Upper lobe of right lung (tissue), 1 donor: ENCODE data around the gene SNX13. TPM values are rescaled to one million over a fixed set of nuclear protein-coding genes. Genes with fewer than 3 reads are reported as not detected.
"Not testable (repeated sequence)": the region's sequence is repeated elsewhere in the genome, so short reads cannot be mapped to it uniquely, and the experiment has no call there.

Experiments
- ATAC-seq: fragments of 200-7000 bp; cut with Tn5 transposase; one replicate; pipeline ENCODE4 v1.9.1; 2020; ENCODE audit warnings: mild to moderate bottlenecking, moderate library complexity
- DNase-seq: peaks from one replicate; pipeline ENCODE4 v3.0.0-alpha.2; 2020
- H3K27ac ChIP-seq: fragments of 200-600 bp; one replicate; pipeline ENCODE4 v1.8.0; 2022
- H3K27me3 ChIP-seq: fragments of 200-600 bp; one replicate; pipeline ENCODE4 v1.8.0; 2022; ENCODE audit warnings: mild to moderate bottlenecking
- H3K36me3 ChIP-seq: fragments of 200-600 bp; one replicate; pipeline ENCODE4 v1.8.0; 2022
- H3K4me1 ChIP-seq: fragments of 200-600 bp; one replicate; pipeline ENCODE4 v1.8.0; 2022
- H3K4me3 ChIP-seq: fragments of 200-600 bp; one replicate; pipeline ENCODE4 v1.8.0; 2022; ENCODE audit warnings: mild to moderate bottlenecking
- H3K9me3 ChIP-seq: fragments of 200-600 bp; one replicate; pipeline ENCODE4 v1.8.0; 2022
- intact Hi-C: fragments of 100-400 bp; cut with DNase I; formaldehyde crosslinking; loops from one replicate; pipeline ENCODE4 v1.11.0; 2022
- total RNA-seq: library from RNA; stranded (reverse); fragmentation: NEBNext Ultra II Directional; extraction: Animal tissue kit (Norgen Biotek cat#: 25700); gene quantifications from one replicate; pipeline ENCODE4 v1.2.1, GENCODE V29; 2021
- TF ChIP-seq, protein P1 (sequence below): fragments of 200-600 bp; IDR thresholded peaks from one replicate; pipeline ENCODE4 v1.8.0; 2022; ENCODE audit warnings: antibody characterized with exemption
- donor health status: DM: no; HTN: yes; CAD: no; lungs with severe emphysema.

The SNX13 gene
- total RNA-seq, 1 donor from 2014 or later = 47.0 TPM

DNA sequence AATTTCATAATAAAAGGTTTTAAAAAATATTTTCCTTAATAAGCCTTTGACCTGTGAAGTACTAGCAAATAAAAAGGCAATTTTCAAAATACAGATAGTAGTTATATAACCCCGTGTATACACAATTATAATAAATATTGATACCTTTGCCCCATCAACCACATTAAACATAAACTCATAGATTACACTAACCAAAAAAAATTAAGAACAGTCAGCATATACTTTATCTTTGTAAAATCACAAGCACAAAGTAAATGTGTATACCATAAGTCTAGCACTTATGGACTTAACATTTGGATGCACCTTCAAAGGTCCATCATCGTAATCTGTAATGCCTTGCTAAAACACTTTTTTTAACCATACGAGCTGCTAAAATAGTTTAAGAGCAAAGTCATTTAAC lies 123.4 kb downstream of the SNX13 start:
- ATAC-seq (no peak), DNase-seq (no peak)
- Histone ChIP-seq H3K27ac (no peak overlapping the region), H3K36me3 (peaks cover 31% of the 10 kb centered on the region), H3K4me1 (no peaks in the 10 kb centered on the region), H3K4me3 (no peak overlapping the region), H3K27me3 (no peaks in the 10 kb centered on the region), H3K9me3 (no peaks in the 10 kb centered on the region)
- TF ChIP-seq, protein P1, sequence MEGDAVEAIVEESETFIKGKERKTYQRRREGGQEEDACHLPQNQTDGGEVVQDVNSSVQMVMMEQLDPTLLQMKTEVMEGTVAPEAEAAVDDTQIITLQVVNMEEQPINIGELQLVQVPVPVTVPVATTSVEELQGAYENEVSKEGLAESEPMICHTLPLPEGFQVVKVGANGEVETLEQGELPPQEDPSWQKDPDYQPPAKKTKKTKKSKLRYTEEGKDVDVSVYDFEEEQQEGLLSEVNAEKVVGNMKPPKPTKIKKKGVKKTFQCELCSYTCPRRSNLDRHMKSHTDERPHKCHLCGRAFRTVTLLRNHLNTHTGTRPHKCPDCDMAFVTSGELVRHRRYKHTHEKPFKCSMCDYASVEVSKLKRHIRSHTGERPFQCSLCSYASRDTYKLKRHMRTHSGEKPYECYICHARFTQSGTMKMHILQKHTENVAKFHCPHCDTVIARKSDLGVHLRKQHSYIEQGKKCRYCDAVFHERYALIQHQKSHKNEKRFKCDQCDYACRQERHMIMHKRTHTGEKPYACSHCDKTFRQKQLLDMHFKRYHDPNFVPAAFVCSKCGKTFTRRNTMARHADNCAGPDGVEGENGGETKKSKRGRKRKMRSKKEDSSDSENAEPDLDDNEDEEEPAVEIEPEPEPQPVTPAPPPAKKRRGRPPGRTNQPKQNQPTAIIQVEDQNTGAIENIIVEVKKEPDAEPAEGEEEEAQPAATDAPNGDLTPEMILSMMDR = no peak
- intact Hi-C loops = no loop called here

DNA sequence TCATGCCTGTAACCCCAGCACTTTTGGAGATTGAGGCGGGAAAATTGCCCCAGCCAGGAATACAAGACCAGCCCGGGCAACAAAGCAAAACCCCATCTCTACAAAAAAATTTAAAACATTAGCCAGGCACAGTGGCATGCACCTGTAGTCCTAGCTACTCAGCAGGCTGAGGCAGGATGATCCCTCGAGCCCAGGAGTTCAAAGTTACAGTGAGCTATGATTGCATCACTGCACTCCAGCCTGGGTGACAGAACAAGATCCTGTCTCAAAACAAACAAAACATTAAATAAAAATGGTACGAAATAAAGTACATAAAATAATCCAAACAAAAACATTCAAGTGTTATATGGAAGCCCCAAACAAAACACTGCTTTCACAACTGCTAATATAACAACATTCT lies 125.0 kb downstream of the SNX13 start:
- intact Hi-C loops = no loop called here
- TF ChIP-seq, protein P1 = no peak
- H3K27me3 ChIP-seq = no peaks in the 10 kb centered on the region
- no peak overlapping the region for H3K4me3 ChIP-seq
- ATAC-seq = no peak
- H3K4me1 ChIP-seq = no peaks in the 10 kb centered on the region
- H3K9me3 ChIP-seq = no peaks in the 10 kb centered on the region
- peaks cover 19% of the 10 kb centered on the region for H3K36me3 ChIP-seq
- H3K27ac ChIP-seq = no peak overlapping the region
- no peak for DNase-seq

DNA sequence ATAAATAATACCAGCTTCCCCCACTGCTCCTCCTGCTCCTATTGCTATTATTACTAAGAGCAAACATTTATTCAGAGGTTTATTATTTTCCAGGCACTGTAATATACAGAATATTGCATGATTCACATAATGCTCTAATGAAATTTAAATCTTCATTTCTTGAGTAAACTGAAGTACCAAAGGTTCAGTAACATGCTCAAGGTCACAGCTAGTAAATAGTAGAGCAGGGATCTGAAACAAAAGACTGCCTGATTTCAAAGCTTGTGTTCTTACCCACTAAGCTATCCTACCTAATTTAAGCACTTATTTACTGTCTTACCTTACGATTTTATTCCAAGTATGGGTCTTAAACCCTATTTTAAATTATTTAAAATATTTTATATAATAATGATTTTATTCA lies 126.2 kb downstream of the SNX13 start:
- H3K4me3 ChIP-seq = no peak overlapping the region
- no peak overlapping the region for H3K27ac ChIP-seq
- TF ChIP-seq, protein P1 = no peak
- ATAC-seq (no peak), DNase-seq (no peak)
- H3K9me3 ChIP-seq = no peaks in the 10 kb centered on the region
- H3K4me1 ChIP-seq = no peaks in the 10 kb centered on the region
- intact Hi-C loops = no loop called here
- H3K36me3 ChIP-seq = peaks cover 14% of the 10 kb centered on the region
- H3K27me3 ChIP-seq = no peaks in the 10 kb centered on the region

DNA sequence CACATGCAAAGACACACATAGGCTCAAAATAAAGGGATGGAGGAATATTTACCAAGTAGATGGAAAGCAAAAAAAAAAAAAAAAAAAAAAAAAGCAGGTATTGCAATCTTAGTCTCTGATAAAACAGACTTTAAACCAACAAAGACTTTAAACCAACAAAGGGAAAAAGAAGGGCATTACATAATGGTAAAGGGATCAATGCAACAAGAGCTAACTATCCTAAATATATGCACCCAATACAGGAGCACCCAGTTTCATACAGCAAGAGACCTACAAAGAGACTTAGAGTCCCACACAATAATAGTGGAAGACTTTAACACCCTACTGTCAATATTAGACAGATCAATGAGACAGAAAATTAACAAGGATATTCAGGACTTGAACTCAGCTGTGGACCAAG lies 131.1 kb downstream of the SNX13 start:
- H3K27me3 ChIP-seq, H3K9me3 ChIP-seq, H3K4me3 ChIP-seq, H3K4me1 ChIP-seq, ATAC-seq, intact Hi-C loops, H3K27ac ChIP-seq, DNase-seq: not testable (repeated sequence)
- peaks cover 14% of the 10 kb centered on the region for H3K36me3 ChIP-seq

DNA sequence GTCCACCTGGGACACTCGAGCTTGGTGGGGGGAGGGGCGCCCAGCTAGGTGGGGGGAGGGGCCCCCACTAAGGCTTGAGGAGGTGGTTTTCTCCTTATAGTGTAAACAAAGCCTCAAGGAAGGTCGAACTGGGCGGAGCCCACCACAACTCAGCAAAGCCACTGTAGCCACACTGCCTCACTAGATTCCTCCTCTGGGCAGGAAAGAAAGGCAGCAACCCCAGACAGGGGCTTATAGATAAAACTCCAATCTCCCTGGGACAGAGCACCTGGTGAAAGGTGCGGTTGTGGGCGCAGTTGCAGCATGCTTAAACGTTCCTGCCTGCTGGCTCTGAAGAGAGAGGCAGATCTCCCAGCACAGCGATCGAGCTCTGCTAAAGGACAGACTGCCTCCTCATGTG lies 133.1 kb downstream of the SNX13 start:
- intact Hi-C loops = no loop called here
- ATAC-seq (no peak), DNase-seq (no peak)
- Histone ChIP-seq H3K27me3 (no peaks in the 10 kb centered on the region), H3K9me3 (no peaks in the 10 kb centered on the region), H3K36me3 (peaks cover 21% of the 10 kb centered on the region), H3K4me3 (no peak overlapping the region), H3K4me1 (no peaks in the 10 kb centered on the region), H3K27ac (no peak overlapping the region)
- TF ChIP-seq, protein P1 = no peak

DNA sequence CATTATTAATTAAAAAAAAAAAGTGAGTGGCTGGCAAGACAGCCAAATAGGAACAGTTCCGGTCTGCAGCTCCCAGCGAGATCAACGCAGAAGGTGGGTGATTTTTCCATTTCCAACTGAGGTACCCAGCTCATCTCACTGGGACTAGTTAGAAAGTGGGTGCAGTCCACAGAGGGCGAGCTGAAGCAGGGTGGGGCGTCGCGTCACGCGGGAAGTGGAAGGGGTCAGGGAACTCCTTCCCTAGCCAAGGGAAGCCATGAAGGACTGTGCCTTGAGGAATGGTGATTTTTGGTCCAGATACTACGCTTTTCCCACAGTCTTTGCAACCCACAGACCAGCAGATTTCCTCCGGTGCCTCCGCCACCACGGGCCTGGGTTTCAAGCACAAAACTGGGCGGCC lies 133.7 kb downstream of the SNX13 start:
- ATAC-seq (no peak), DNase-seq (no peak)
- peaks cover 27% of the 10 kb centered on the region for H3K36me3 ChIP-seq
- TF ChIP-seq, protein P1 = no peak
- no peaks in the 10 kb centered on the region for H3K9me3 ChIP-seq
- no peaks in the 10 kb centered on the region for H3K4me1 ChIP-seq
- H3K27ac ChIP-seq = no peak overlapping the region
- no peaks in the 10 kb centered on the region for H3K27me3 ChIP-seq
- no peak overlapping the region for H3K4me3 ChIP-seq
- intact Hi-C loops = no loop called here
